GM19452 (cell line): ENCODE data around the gene TTC19.

ENCODE experiments used
- ATAC-seq: cut with Tn5 transposase; IDR thresholded peaks from one replicate; pipeline ENCODE4 v1.9.1; 2021; ENCODE audit not compliant: unreplicated experiment

The TTC19 gene, protein sequence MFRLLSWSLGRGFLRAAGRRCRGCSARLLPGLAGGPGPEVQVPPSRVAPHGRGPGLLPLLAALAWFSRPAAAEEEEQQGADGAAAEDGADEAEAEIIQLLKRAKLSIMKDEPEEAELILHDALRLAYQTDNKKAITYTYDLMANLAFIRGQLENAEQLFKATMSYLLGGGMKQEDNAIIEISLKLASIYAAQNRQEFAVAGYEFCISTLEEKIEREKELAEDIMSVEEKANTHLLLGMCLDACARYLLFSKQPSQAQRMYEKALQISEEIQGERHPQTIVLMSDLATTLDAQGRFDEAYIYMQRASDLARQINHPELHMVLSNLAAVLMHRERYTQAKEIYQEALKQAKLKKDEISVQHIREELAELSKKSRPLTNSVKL

DNA sequence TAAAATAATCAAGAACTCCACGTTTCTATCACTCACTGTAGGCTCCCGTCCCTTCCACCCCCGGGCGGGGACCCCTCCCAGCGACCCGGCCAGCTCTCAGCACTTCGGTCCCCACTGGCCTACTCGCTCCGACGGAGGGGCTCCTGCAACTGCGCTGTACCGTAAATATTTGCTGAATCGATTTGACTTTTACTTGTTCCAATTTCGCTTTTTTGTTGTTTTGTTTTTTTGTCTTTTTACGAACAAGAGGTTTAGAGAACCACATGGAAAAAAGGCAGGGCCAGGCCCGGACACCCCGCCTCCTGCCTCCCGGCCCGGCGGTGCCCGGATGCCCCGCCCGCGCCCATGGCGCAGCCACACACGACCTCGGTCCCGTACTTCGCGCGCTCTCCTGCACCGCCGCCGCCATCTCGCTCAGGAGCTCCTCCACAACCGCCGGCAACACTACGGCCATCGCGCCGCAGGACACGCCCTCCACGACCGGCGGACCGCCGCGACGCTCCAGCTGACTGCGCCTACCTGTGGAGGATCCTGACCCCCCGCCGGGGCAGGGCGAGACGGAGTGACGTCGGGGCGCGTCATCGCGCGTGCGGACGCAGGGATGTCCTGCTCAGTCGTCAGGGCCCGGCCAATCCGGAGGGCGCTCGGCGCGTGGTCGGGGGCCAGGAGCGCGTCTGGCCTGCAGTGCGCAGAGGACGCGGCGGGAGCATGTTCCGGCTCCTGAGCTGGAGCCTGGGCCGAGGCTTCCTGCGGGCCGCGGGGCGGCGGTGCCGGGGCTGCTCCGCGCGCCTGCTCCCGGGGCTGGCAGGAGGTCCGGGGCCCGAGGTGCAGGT lies at the start of gene TTC19, which contains the start of gene ZSWIM7:
Gene TTC19 (plus strand): TSS at position 684 of the 833 bp plus-strand sequence. CDS start 25 bp downstream, at position 709.
Gene ZSWIM7 (minus strand): TSS at position 564 of the 833 bp plus-strand sequence. CDS start 110 bp downstream, at position 454.
- ATAC-seq: peak; percentile 95

DNA sequence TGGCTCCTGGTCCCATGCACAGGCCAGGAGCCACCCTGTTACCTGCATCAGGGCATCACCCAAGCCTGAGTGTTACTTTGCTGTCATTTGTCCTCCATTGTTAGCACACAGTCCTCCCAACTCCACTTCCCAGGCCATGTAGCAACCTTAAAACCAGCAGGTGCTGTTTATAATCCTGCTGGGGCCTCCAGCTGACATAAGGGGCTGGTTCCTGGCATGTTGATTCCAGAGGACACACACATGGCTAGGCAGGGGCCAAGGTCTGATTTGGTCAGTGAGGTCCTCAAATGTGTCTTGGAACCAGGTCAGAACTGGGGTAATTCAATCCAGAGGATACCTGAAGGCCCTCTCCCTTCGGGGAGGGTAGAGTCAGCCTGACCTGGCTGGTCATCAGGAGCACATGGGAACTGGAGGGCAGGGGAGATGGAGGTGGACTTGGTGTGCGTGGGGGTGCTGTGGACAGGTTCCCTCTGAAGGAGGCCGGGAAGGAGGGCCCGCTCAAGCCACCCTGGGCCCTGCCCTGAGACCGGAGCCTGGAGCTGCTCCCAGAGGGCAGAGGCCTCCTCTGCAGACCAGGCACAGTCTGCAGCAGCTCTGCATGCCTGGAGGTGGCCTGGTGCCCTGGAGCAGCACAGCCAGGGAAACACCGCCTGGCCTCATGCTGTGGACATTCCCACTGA lies 48.1 kb upstream of the TTC19 start:
- ATAC-seq: no peak

- no peak for ATAC-seq
Observed at GRCh38 chr17:15952048-15952532, 47.5 kb upstream of the TTC19 start.

GRCh38 chr17:15952916-15953790 lies 46.5 kb upstream of the TTC19 start:
- no peak for ATAC-seq

GRCh38 chr17:15954222-15954621 lies 45.4 kb upstream of the TTC19 start:
- ATAC-seq: no peak

DNA sequence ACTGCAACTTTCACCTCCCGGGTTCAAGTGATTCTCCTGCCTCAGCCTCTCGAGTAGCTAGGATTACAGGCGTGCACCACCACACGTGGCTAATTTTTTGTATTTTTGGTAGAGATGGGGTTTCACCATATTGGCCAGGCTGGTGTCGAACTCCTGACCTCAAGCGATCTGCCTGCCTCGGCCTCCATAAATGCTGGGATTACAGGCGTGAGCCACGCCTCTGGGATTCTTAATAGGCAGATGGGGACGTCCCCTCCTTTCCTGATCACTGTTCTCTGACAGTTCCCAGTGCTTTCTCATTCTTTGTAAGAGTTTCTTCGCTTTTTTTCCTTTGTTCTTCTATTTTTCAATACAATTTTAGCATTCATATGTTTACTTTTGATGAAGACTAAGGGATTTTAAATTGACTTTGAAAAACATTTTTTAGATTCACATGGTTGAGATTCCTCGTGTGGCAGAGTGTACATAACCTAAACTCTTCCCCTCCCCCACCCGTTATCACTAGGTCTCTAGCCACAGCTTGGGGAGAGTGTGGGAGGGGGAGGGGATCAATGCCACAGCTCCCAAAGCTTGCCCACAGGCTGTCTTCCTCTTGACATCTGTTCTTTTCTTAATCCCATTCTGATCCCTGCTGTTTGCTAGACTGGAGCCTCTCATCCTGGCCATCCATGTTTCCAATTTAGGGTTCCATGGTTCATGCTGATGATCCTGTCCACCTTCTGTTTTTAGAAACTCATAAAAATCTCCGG lies 43.7 kb upstream of the TTC19 start:
- no peak for ATAC-seq

DNA sequence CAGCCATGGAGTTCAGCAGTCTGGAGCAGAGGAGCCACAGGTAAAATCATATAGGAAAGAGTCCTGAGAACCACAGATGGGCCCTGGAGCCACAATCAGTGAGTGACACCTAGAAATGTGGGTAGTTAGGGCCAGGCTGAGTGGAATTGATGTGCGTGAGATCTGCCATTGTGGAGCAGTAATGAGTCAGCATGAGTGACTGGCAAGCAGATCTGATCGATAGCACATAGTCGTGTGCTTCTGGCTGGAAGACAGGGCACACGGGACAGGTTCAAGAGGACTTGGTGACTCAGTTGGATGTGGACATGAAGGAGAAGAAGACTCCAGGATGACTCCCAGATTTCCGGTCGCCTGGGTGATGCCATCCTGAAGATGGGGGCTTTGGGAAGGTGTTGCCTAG lies 42.4 kb upstream of the TTC19 start:
- no peak for ATAC-seq

DNA sequence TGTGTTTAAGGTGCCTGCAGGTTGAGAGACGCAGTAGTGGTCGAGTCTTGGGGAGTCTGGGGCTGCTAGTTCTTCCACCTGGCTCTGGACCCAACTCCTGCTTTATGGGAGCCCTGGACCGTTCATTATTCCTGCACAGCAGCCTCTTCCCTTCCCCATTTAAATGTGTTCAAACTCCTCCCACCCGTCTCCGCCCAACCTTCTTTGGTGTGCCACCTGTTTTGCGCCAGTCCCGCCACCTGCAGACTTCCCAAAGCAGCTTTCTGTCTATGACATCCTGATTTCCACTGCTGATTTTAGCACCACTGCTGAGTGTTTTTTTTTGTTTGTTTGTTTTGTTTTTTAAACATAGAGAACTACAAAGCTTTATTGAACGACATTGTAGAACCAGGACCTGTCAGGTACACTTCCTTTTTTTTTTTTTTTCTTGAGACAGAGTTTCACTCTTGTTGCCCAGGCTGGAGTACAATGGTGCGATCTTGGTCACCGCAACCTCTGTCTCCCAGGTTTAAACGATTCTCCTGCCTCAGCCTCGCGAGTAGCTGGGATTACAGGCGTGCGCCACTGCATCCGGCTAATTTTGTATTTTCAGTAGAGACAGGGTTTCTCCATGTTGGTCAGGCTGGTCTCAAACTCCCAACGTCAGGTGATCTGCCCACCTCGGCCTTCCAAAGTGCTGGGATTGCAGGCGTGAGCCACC lies 41.9 kb upstream of the TTC19 start:
- no peak for ATAC-seq

DNA sequence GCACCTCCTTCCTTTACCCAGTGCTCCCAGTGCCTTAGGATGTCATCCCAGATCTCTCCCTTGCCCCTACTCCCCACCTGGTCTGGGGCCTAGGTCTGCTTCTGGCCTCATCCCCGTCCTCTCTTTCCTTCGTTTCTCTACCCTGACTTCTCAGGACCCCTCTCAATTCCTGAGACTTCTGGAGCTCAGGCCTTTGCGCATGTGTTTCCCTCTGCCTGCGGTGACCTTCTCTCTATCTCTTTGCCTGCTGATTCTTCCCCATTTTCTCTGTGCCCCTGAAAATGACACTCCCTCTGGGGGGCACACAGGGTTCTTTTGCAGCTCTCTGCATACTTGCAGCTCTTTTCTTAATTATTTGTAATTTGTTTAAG lies 41.2 kb upstream of the TTC19 start:
- ATAC-seq: no peak

DNA sequence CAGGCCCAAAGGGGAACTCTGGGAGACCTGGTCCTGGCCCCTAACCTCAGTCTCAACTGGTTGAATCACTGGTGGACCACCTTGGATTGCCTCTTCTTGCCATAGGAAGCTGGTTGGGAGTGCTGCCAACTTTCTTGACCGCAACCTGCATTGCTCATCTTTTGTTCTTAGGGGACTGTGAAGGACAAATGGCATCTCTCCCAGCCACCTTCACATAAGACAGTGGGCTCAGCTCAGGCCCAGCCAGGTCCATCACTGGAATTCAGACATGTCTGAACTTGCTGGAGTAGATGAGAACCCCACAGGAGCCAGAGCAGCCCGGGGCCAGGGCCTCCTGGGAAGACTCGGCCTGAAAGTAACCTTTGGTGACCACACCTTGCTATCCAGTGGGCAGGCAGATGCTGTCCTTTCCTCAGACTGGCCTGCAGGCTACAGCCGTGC lies 35.9 kb upstream of the TTC19 start:
- ATAC-seq: no peak

GRCh38 chr17:15965528-15965927 lies 34.1 kb upstream of the TTC19 start:
- ATAC-seq: no peak

GRCh38 chr17:15966183-15966878 lies 33.3 kb upstream of the TTC19 start:
- no peak for ATAC-seq

GRCh38 chr17:15966879-15967248 lies 32.8 kb upstream of the TTC19 start:
- no peak for ATAC-seq

DNA sequence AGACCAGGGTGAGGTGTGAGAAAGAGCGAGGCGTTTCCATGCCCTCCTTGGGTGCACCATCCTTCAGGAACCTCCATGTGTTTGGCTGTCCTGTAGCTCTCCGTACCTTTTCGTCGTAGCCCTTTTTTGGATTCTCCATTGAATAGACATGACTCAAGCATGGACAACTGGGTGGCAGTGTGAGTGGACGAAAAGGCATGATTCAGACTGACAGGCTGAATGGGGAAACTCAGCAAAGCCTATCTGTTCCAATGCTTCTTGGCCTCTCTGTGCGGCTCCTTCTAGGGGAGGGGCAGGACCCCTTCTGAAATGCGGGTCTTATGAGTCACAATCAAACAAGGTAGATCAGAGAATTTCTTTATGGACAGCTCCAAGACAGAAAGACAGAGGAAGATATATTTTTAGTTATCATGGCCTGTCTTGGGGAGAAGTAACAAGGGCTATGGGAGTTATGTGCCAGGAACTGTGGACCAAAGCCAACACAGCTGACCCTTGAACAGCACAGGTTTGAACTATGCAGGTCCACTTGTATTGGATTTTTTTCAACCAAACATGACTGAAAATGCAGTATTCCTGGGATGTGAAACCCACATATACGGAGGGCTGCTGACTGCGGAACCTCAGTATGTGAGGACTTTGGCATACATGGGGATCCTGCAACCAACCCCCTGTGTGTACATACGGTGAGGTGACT lies 31.8 kb upstream of the TTC19 start:
- ATAC-seq: no peak

DNA sequence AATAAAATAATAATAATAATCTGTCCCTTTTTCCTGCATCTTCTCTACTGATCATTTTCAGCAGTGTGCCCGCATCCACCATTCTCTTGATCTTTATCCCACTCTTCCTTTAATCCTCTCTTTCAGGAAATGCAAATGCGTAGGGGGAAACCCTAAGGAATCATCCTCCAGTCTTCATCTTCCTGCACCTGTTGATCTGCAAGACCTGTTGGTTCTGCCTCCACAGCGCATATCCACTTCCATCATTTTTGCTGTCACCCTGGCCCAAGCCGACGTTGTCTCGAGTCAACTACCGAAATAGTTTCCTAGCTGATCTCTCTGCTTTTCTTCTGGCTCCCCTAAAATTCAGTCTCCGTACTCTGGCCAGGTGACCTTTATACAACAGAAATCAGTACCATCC lies 30.2 kb upstream of the TTC19 start:
- no peak for ATAC-seq

DNA sequence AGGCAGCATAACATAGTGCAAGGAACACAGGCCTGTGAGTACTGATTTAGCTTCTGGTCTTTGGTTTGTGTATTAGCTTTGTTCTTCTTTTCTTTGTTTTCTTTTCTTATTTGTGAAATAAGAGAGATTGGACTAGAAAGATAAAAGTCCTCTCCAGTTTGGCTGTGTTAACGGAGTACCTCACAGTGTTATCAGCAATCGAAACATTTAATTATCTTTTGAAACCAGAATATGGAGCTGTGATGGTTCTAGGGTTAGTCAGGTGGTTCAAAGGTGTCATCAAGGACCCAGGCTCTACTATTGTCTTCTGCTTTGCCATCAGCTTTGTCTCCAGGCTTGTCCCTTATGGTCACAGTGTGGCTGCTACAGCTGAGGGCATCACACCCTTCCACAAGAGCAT lies 29.1 kb upstream of the TTC19 start:
- ATAC-seq: no peak

DNA sequence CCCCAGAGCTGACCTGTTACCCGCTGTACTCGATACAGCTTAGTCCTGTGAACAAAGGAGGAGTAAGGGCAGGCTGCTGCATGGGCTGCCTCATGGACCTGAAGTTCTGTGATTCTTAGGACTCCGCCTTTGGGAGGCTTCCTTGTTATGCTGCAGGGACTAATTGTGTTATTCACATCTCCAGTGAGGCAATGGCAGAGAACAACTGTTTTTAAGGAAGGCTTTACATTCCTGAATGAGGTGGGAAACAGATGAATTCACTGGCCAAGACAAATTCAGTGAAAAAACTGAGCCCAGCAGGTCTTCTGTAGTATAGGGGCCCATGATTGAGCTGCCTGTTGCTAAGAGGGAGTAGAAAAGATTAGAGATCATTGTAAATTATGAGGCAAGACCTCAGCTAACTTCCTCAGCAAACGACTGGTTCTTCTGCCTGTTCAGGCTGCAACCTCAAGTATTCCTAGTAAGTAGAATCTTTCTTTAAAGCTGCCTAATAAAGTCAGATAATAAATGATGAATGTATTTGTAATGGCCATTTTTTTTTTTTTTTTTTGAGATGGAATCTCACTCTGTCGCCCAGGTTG lies 28.4 kb upstream of the TTC19 start:
- no peak for ATAC-seq

DNA sequence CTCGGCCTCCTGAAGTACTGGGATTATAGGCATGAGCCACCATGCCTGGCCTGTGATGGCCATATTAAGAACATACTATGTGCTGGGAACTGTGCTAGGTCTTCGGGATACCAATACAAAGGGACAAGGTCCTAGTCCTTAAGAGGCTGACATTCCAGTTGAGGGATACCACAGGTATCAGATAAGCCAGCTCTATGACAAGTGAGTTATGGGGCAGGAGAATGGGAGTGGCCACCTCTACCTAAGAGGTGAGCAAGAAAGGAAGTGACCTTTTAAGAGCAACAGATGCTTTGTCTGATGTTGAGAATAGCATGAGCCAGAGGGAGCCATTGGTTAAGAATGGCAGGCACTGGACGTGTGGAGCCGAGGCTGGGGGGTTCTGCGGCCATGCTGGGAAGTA lies 27.7 kb upstream of the TTC19 start:
- ATAC-seq: no peak
